Panc1 (cell line): ENCODE data around the gene MSI2. TPM values are rescaled to one million over a fixed set of nuclear protein-coding genes. Genes with fewer than 3 reads are reported as not detected.

Experiments used
- ATAC-seq: fragments of 200-7000 bp; cut with Tn5 transposase; 2 replicates; pipeline ENCODE4 v1.9.1; 2020; ENCODE audit warnings: mild to moderate bottlenecking, moderate library complexity
- BruUV-seq: library from RNA; stranded (reverse); fragments of 400-500 nt; replicated peaks from 2 replicates; lab custom pipeline; 2021; lab: Mats Ljungman, UMichigan
- CTCF ChIA-PET: fragments of 300-600 bp; sonication (Branson Sonifier 250); formaldehyde crosslinking; loops from one replicate; lab custom pipeline; 2022; ENCODE audit warnings: antibody characterized with exemption; lab: Charles Lee
- POLR2A ChIA-PET: fragments of 300-600 bp; sonication (Branson Sonifier 250); formaldehyde crosslinking; loops from one replicate; lab custom pipeline; 2022; ENCODE audit warnings: antibody characterized with exemption; lab: Charles Lee
- DNase-seq: peaks from one replicate; pipeline ENCODE4 v3.0.0-alpha.2; 2010; ENCODE audit warnings: low read depth, low spot score
- H3K27ac ChIP-seq: 2 replicates; pipeline ENCODE4 v1.5.1; 2011; ENCODE audit warnings: mild to moderate bottlenecking, low read length, inconsistent platforms
- H3K27me3 ChIP-seq: fragments of 200-500 bp; sonication (Bioruptor generic); 2 replicates; pipeline ENCODE4 v1.6.0; 2014; ENCODE audit warnings: low read length, inconsistent platforms; ENCODE audit not compliant: control insufficient read depth, insufficient read depth
- H3K36me3 ChIP-seq: fragments of 200-500 bp; sonication (Bioruptor generic); 2 replicates; pipeline ENCODE4 v1.5.1; 2014; ENCODE audit warnings: inconsistent platforms, mild to moderate bottlenecking, low read length, moderate library complexity; ENCODE audit not compliant: control insufficient read depth, insufficient read depth
- H3K4me1 ChIP-seq: 2 replicates; pipeline ENCODE4 v1.5.1; 2011; ENCODE audit warnings: inconsistent platforms, mild to moderate bottlenecking, low read length, moderate library complexity; ENCODE audit not compliant: control insufficient read depth, insufficient read depth
- H3K4me3 ChIP-seq, 2 experiments: 2 replicates each; pipeline ENCODE4 v1.5.1; 2011 to 2012; ENCODE audit warnings: low read depth in 2 of 2, low read length in 2 of 2, mild to moderate bottlenecking in 2 of 2, inconsistent platforms in 1 of 2, moderate library complexity in 1 of 2
- H3K9me3 ChIP-seq: fragments of 200-500 bp; sonication (Bioruptor generic); 2 replicates; pipeline ENCODE4 v1.5.1; 2014; ENCODE audit warnings: low read depth, mild to moderate bottlenecking, inconsistent platforms, low read length, moderate library complexity; ENCODE audit not compliant: control insufficient read depth, insufficient read depth
- POLR2AphosphoS5 ChIP-seq: IDR thresholded peaks from 2 replicates; pipeline ENCODE4 v1.6.1; 2012; ENCODE audit warnings: mild to moderate bottlenecking, low read depth, low read length, moderate library complexity
- REST ChIP-seq, 2 experiments: IDR thresholded peaks; 2 replicates each; pipeline ENCODE4 v1.6.1; 2011 to 2012; ENCODE audit warnings: low read depth in 2 of 2, control low read depth in 1 of 2, low read length in 1 of 2, mild to moderate bottlenecking in 1 of 2, moderate library complexity in 1 of 2; ENCODE audit not compliant: insufficient read depth in 1 of 2
- SIN3A ChIP-seq: IDR thresholded peaks from 2 replicates; pipeline ENCODE4 v1.6.1; 2012; ENCODE audit warnings: low read depth, mild to moderate bottlenecking, low read length, moderate library complexity, borderline replicate concordance; ENCODE audit not compliant: insufficient read depth
- TCF7L2 ChIP-seq: IDR thresholded peaks from 2 replicates; pipeline ENCODE4 v1.6.1; 2011; ENCODE audit warnings: mild to moderate bottlenecking, low read depth, low read length, inconsistent platforms
- in situ Hi-C: cut with HindIII; loops from 2 replicates; pipeline ENCODE4 v1.10.0; 2016; ENCODE audit warnings: low sequenced_read_pairs, low pct_unique_long_range_greater_than_20kb
- intact Hi-C: fragments of 100-400 bp; cut with micrococcal nuclease; formaldehyde crosslinking; loops from one replicate; pipeline ENCODE4 v1.10.0; 2022; ENCODE audit not compliant: unreplicated experiment
- total RNA-seq: library from RNA; stranded (reverse); gene quantifications from one replicate; pipeline ENCODE4 v1.2.1, GENCODE V29; 2021; ENCODE audit not compliant: unreplicated experiment
- TF ChIP-seq, protein P1 (sequence below): fragments of 450-650 bp; IDR thresholded peaks from 2 replicates; pipeline ENCODE4 v1.5.1; 2017; ENCODE audit warnings: mild to moderate bottlenecking

The MSI2 gene
- total RNA-seq, 1 experiment from 2014 or later, result 38.5 TPM

DNA sequence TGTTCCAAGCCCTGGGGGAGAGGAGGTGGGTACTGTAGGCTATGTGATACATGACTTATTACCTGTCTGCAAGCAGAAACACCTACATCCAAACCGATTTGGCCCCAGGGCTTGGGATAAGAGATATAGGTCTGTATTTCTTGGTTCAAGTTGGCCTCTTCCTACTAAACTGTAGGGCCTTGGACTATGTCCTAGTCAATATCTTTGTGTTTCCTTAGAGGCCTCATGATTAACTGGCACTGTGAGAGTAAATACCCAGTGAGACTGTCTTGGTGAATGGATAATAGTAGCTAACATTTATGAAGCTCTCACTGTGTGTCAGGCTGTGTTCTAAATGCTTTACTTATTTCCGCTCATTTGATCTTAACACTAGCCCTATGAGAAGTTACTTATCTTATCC lies 70.0 kb downstream of the MSI2 start:
- BruUV-seq, result no TSS peak
- H3K9me3 ChIP-seq, result no peaks in the 10 kb centered on the region
- DNase-seq (no peak), ATAC-seq (no peak)
- ChIA-PET POLR2A (no interaction called here), CTCF (no interaction called here)
- H3K36me3 ChIP-seq, result no peaks in the 10 kb centered on the region
- TF ChIP-seq REST (IDR thresholded peaks at IDR 0.05; ENCODE audit: insufficient read depth in 1 of 2, low read depth in 2 of 2, low read length in 1 of 2) (no peak), SIN3A (no peak), POLR2AphosphoS5 (no peak), TCF7L2 (no peak)
- TF ChIP-seq, protein P1, sequence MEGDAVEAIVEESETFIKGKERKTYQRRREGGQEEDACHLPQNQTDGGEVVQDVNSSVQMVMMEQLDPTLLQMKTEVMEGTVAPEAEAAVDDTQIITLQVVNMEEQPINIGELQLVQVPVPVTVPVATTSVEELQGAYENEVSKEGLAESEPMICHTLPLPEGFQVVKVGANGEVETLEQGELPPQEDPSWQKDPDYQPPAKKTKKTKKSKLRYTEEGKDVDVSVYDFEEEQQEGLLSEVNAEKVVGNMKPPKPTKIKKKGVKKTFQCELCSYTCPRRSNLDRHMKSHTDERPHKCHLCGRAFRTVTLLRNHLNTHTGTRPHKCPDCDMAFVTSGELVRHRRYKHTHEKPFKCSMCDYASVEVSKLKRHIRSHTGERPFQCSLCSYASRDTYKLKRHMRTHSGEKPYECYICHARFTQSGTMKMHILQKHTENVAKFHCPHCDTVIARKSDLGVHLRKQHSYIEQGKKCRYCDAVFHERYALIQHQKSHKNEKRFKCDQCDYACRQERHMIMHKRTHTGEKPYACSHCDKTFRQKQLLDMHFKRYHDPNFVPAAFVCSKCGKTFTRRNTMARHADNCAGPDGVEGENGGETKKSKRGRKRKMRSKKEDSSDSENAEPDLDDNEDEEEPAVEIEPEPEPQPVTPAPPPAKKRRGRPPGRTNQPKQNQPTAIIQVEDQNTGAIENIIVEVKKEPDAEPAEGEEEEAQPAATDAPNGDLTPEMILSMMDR, result no peak
- H3K27ac ChIP-seq, result no peak overlapping the region
- no peaks in the 10 kb centered on the region for H3K4me1 ChIP-seq
- intact Hi-C loops, result no loop called here
- in situ Hi-C loops, result no loop called here
- H3K4me3 ChIP-seq, result no peak overlapping the region
- H3K27me3 ChIP-seq, result no peaks in the 10 kb centered on the region

DNA sequence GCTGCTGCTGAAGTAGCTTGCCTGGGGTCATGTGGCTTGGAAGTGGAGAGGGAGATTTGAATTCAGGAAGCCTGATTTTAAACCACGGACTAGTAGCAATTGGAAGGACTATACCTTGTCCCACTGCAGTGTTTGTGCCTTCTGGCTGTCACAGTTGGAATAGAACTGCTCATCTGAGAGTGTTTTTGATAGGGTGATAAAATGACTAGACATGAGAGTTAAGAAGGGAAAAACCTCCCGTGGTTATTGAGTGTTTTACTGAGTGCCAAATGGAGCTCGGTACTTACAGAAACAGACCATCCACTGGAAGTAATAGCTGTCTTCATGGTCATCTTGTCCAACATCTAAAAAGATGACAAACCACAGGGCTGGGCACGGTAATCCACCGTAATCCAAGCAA lies 70.4 kb downstream of the MSI2 start:
- TF ChIP-seq SIN3A, result no peak
- TF ChIP-seq, protein P1, result no peak
- TF ChIP-seq POLR2AphosphoS5, result no peak
- no peak for TF ChIP-seq REST (IDR thresholded peaks at IDR 0.05; ENCODE audit: insufficient read depth in 1 of 2, low read depth in 2 of 2, low read length in 1 of 2)
- TF ChIP-seq TCF7L2, result no peak
- Histone ChIP-seq H3K36me3 (no peaks in the 10 kb centered on the region), H3K27ac (no peak overlapping the region), H3K4me3 (no peak overlapping the region), H3K9me3 (no peaks in the 10 kb centered on the region), H3K4me1 (no peaks in the 10 kb centered on the region), H3K27me3 (no peaks in the 10 kb centered on the region)
- ATAC-seq, result no peak
- intact Hi-C loops, result no loop called here
- in situ Hi-C loops, result no loop called here
- ChIA-PET CTCF (no interaction called here), POLR2A (no interaction called here)
- BruUV-seq, result no TSS peak
- DNase-seq, result no peak
